Measurements from ENCODE around the gene CELA2A. TPM values are rescaled to one million over a fixed set of nuclear protein-coding genes. Genes with fewer than 3 reads are reported as not detected.
"Not testable (repeated sequence)": the region's sequence is repeated elsewhere in the genome, so short reads cannot be mapped to it uniquely, and the experiment has no call there.

The CELA2A gene
- polyA plus RNA-seq, 6 donors from 2014 or later = not detected

DNA sequence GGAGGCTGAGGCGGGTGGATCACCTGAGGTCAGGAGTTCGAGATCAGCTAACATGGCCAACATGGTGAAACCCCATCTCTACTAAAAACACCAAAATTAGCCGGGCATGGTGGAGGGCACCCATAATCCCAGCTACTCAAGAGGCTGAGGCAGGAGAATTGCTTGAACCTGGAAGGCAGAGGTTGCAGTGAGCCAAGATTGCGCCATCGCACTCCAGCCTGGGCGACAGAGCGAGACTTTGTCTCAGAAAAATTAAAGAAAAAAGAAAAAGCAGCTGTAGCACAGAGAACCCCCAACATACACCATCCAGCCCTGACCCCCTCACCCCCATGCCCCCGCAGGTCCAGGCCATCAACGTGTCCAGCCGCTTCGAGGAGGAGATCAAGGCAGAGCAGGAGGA lies 28.3 kb upstream of the CELA2A start:
- peaks cover 0 to 12% (median 3%) of the 10 kb centered on the region in 3 donors for H3K4me1 Mint-ChIP-seq
- H3K4me3 Mint-ChIP-seq; H3K27me3 Mint-ChIP-seq; DNase-seq; ATAC-seq (ENCODE audit: low read depth in 2 of 2); H3K9me3 Mint-ChIP-seq: not testable (repeated sequence)
- peak overlapping the region in 1 of 6 donors; percentile 91 for H3K27ac Mint-ChIP-seq
- peaks cover 0 to 15% of the 10 kb centered on the region in 2 donors for H3K36me3 Mint-ChIP-seq

DNA sequence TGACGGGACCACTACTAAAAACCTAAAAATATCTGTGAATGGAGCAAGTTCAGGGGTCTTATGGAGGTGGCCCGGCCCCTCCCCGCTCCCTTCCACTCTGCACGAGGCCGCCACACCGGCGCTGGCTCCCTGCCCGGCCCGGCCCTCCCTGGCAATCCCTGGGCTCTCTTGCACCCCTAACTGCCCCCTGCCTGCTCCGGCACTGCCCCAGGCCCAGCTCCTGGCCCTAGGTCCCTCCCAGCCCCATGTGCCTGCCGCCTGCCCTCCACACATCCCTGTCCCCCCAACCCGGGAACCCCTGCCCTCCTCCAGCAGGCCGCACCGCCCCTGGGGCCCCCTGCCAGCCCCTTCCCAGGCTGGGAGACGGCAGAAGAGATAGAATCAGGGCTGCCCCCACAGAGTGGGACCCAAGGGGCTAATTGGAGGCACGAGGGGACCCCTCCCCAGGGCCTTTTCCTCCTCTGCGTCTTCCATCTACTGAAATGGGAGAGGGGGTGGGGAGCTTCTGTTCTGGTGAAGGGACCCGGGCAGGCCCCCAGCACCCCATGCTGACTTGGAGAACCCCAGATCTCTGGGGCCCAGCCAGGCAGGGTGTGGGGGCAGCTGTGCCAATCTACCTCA lies 27.6 kb upstream of the CELA2A start:
- H3K27me3 Mint-ChIP-seq = no peaks in the 10 kb centered on the region
- DNase-seq (no peak), ATAC-seq (ENCODE audit: low read depth in 2 of 2) (no peak)
- H3K9me3 Mint-ChIP-seq = no peaks in the 10 kb centered on the region
- peaks cover 0 to 15% of the 10 kb centered on the region in 2 donors for H3K36me3 Mint-ChIP-seq
- peaks cover 0 to 12% (median 3%) of the 10 kb centered on the region in 3 donors for H3K4me1 Mint-ChIP-seq
- no peak overlapping the region for H3K4me3 Mint-ChIP-seq
- H3K27ac Mint-ChIP-seq = peak overlapping the region in 1 of 6 donors; percentile 91

DNA sequence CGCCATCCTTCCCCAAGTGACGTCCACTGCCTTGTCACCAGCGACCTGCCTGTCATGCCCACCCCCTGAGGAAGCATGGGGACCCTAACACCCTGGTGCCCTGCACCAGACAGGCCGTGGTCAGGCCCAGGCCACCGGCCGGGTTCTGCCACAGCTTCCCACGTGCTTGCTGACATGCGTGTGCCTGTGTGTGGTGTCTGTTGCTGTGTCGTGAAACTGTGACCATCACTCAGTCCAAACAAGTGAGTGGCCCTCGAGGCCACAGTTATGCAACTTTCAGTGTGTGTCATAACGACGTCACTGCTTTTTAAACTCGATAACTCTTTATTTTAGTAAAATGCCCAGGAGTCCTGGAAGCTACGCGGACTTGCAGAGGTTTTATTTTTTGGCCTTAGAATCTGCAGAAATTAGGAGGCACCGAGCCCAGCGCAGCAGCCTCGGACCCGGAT lies 26.8 kb upstream of the CELA2A start:
- Mint-ChIP-seq H3K27me3 (no peaks in the 10 kb centered on the region), H3K4me1 (peaks cover 0 to 5% (median 1%) of the 10 kb centered on the region in 3 donors), H3K27ac (peak overlapping the region in 3 of 6 donors; percentile 59 to 88 (median 64)), H3K4me3 (no peak overlapping the region), H3K9me3 (no peaks in the 10 kb centered on the region), H3K36me3 (peaks cover 0 to 9% of the 10 kb centered on the region in 2 donors)
- DNase-seq (no peak), ATAC-seq (ENCODE audit: low read depth in 2 of 2) (no peak)

GRCh38 chr1:15430787-15431570 lies 25.6 kb upstream of the CELA2A start:
- Mint-ChIP-seq H3K27me3 (no peaks in the 10 kb centered on the region), H3K4me3 (no peak overlapping the region), H3K27ac (peak overlapping the region in 2 of 6 donors; percentile 86 to 88), H3K9me3 (no peaks in the 10 kb centered on the region), H3K36me3 (peaks cover 0 to 8% of the 10 kb centered on the region in 2 donors), H3K4me1 (peaks cover 0 to 4% (median 0%) of the 10 kb centered on the region in 3 donors)
- ATAC-seq (ENCODE audit: low read depth in 2 of 2) = peak; percentile 59 to 65
- DNase-seq = peak; percentile 65

GRCh38 chr1:15431571-15431948 lies 25.0 kb upstream of the CELA2A start:
- no peaks in the 10 kb centered on the region for H3K4me1 Mint-ChIP-seq
- peak overlapping the region in 1 of 6 donors; percentile 88 for H3K27ac Mint-ChIP-seq
- H3K27me3 Mint-ChIP-seq = no peaks in the 10 kb centered on the region
- ATAC-seq (ENCODE audit: low read depth in 2 of 2) (peak in 1 of 2 donors; percentile 6), DNase-seq (no peak)
- H3K9me3 Mint-ChIP-seq = no peaks in the 10 kb centered on the region
- no peak overlapping the region for H3K4me3 Mint-ChIP-seq
- peaks cover 0 to 2% of the 10 kb centered on the region in 2 donors for H3K36me3 Mint-ChIP-seq

DNA sequence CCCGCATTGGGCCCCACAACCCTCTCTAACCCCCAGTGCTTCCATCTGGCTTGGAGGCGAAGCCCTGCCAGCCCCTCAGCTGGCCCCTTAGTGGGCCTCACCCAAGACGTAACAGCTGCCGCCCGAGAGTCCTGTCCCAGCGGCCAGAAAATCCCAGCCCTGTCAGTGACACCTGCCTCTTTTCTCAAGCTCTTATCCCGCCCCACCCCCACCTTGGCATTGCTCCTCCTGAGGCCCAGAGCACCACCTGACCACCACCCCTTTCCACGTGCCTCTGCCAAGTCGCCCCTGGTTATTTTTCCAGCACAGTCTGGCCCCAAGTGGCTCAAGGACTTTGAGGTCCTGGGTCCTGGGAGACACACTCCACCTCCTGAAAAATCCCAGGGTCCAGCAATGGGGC lies 24.2 kb upstream of the CELA2A start:
- Mint-ChIP-seq H3K4me3 (no peak overlapping the region), H3K27me3 (no peaks in the 10 kb centered on the region), H3K4me1 (no peaks in the 10 kb centered on the region), H3K27ac (peak overlapping the region in 1 of 6 donors; percentile 88), H3K9me3 (no peaks in the 10 kb centered on the region), H3K36me3 (no peaks in the 10 kb centered on the region)
- no peak for DNase-seq
- ATAC-seq (ENCODE audit: low read depth in 2 of 2) = no peak

- H3K27me3 Mint-ChIP-seq = no peaks in the 10 kb centered on the region
- no peaks in the 10 kb centered on the region for H3K4me1 Mint-ChIP-seq
- no peaks in the 10 kb centered on the region for H3K9me3 Mint-ChIP-seq
- H3K27ac Mint-ChIP-seq = peak overlapping the region in 2 of 6 donors; percentile 37 to 88
- ATAC-seq (ENCODE audit: low read depth in 2 of 2) (no peak), DNase-seq (no peak)
- H3K4me3 Mint-ChIP-seq = peak overlapping the region in 1 of 8 donors; percentile 35
- no peaks in the 10 kb centered on the region for H3K36me3 Mint-ChIP-seq
Measured at GRCh38 chr1:15433471-15433870, 23.1 kb upstream of the CELA2A start.

DNA sequence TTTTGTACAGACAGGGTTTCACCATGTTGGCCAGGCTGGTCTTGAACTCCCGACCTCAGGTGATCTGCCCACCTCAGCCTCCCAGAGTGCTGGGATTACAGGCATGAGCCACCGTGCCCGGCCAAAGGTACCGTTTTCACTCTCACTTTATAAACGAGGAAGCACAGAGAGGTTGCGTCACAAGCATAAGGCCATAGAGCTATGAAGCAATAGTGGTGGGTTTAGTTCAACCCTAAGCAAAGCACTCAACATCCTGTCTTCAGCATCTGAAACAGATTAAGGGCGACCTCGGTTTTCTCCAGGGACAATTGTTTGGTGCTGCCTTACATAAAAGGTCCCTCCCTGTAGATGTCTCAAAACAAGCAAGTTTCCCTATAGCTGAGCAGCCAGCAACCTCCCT lies 21.8 kb upstream of the CELA2A start:
- not testable (repeated sequence) for ATAC-seq (ENCODE audit: low read depth in 2 of 2); H3K4me1 Mint-ChIP-seq; DNase-seq; H3K9me3 Mint-ChIP-seq; H3K27me3 Mint-ChIP-seq; H3K36me3 Mint-ChIP-seq; H3K4me3 Mint-ChIP-seq
- H3K27ac Mint-ChIP-seq = peak overlapping the region in 1 of 6 donors; percentile 5

DNA sequence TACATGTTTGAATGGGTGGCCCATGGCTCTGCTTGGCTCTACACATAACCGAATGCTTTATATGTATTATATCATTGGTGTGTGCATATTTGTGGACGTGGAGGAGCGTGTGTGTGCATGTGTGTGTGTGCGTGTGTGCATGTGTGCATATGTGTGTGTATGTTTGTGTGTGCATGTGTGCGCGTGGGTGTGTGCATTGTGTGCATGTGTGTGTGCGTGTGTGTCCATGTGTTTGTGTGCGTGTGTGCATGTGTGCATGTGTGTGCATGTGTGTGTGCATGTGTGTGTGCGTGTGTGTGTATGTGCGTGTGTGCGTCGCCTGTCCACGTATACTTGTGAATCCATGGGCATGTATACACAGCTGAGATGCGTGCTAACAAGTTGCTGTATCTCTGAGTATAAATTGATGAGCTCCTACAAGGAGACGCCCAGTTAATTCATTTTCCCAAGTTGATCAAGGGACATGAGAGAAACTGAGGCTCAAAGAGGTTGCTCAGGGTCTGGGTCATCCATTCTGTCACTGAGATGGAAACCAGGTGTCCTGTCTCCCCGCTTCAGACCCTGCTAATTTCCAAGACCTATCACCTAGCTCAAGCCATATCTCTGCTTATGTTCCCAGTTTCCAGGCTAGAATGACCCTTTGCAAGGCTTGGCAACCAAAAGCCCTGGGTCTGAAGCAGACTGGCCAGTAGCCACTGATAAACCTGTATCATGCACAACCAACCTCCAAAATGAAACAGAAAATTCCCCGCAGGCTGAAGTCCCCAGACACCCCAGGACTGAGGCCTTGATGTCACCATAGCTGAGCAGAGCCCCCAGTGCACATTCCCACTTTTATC lies 21.1 kb upstream of the CELA2A start:
- ATAC-seq (ENCODE audit: low read depth in 2 of 2) = no peak
- Mint-ChIP-seq H3K27ac (peak overlapping the region in 2 of 6 donors; percentile 47 to 59), H3K36me3 (no peaks in the 10 kb centered on the region), H3K4me3 (no peak overlapping the region), H3K9me3 (no peaks in the 10 kb centered on the region), H3K27me3 (no peaks in the 10 kb centered on the region), H3K4me1 (no peaks in the 10 kb centered on the region)
- DNase-seq = no peak

DNA sequence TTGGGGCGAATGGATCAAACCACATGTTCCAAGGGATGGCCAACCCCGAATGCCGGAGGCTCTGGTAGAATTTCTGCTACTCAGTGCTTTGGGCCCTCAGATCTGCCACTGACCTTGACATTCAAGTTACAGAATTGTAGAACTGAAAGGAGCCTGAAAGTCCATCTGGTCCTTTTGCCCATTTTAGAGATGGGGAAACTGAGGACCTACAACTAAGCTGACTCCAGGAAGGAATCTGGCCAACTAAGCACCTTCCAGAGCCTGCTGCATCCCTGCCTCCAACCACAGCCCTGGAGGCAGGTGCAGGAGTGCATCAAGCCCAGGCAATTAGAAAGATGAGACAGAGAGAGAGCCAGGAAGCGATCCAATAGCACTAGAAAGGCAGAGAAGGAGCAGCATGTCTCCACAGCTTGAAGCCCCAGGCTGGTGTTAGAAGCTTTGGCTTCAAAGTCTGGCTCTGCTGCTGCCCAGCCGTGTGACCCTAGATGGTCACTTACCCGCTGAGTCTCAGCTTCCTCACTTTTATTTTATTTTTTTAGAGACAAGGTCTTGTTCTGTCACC lies 19.6 kb upstream of the CELA2A start:
- no peaks in the 10 kb centered on the region for H3K9me3 Mint-ChIP-seq
- H3K27ac Mint-ChIP-seq = peak overlapping the region in 1 of 6 donors; percentile 58
- peaks cover 0 to 5% (median 1%) of the 10 kb centered on the region in 3 donors for H3K27me3 Mint-ChIP-seq
- DNase-seq = no peak
- no peak for ATAC-seq (ENCODE audit: low read depth in 2 of 2)
- no peaks in the 10 kb centered on the region for H3K36me3 Mint-ChIP-seq
- no peak overlapping the region for H3K4me3 Mint-ChIP-seq
- no peaks in the 10 kb centered on the region for H3K4me1 Mint-ChIP-seq

GRCh38 chr1:15439325-15439724 lies 17.2 kb upstream of the CELA2A start:
- H3K4me1 Mint-ChIP-seq = no peaks in the 10 kb centered on the region
- no peak overlapping the region for H3K27ac Mint-ChIP-seq
- H3K36me3 Mint-ChIP-seq = no peaks in the 10 kb centered on the region
- peaks cover 0 to 18% (median 9%) of the 10 kb centered on the region in 3 donors for H3K27me3 Mint-ChIP-seq
- ATAC-seq (ENCODE audit: low read depth in 2 of 2) = no peak
- no peaks in the 10 kb centered on the region for H3K9me3 Mint-ChIP-seq
- DNase-seq = no peak
- H3K4me3 Mint-ChIP-seq = no peak overlapping the region

- ATAC-seq (ENCODE audit: low read depth in 2 of 2) (no peak), DNase-seq (no peak)
- Mint-ChIP-seq H3K27me3 (peaks cover 4 to 24% (median 10%) of the 10 kb centered on the region in 3 donors), H3K4me3 (peak overlapping the region in 1 of 8 donors; percentile 9), H3K4me1 (no peaks in the 10 kb centered on the region), H3K27ac (no peak overlapping the region), H3K36me3 (no peaks in the 10 kb centered on the region), H3K9me3 (no peaks in the 10 kb centered on the region)
Measured at GRCh38 chr1:15440357-15440756, 16.2 kb upstream of the CELA2A start.

DNA sequence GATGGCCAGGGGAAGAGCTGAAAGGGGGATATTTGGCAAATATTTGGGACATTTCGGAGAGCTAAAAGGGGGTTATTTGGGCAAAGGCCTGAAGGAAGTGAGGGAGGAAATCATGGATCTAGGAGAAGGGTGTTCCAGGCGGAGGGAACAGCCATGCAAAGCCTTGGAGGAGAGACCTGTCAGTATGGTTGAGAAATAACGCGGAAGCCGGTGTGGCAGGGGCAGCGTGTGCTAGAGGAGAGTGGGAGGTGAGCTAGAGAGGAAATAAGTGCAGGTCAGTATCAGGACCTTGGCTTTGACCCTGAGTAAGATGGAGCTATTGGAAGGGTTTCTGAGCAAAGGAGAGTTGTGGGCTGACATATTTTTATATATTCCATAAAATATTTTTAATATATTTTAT lies 15.3 kb upstream of the CELA2A start:
- ATAC-seq (ENCODE audit: low read depth in 2 of 2) (no peak), DNase-seq (no peak)
- Mint-ChIP-seq H3K4me3 (no peak overlapping the region), H3K9me3 (peaks cover 0 to 2% (median 0%) of the 10 kb centered on the region in 7 donors), H3K36me3 (no peaks in the 10 kb centered on the region), H3K27me3 (peaks cover 9 to 33% (median 19%) of the 10 kb centered on the region in 3 donors), H3K4me1 (no peaks in the 10 kb centered on the region), H3K27ac (peak overlapping the region in 1 of 6 donors; percentile 19)

Measured in naive B cell (primary cell).